GM18867 (cell line): ENCODE results near the gene TOX3.

Experiments used
- ATAC-seq: cut with Tn5 transposase; IDR thresholded peaks from one replicate; pipeline ENCODE4 v1.9.1; 2021; ENCODE audit warnings: mild to moderate bottlenecking, moderate library complexity; ENCODE audit not compliant: unreplicated experiment

The TOX3 gene

GRCh38 chr16:52496051-52496876, 50.7 kb downstream of the TOX3 start:
- ATAC-seq: no peak

- no peak for ATAC-seq
These were observed 52.3 kb downstream of the TOX3 start for GRCh38 chr16:52494621-52495020.

- ATAC-seq: no peak
These were observed 52.8 kb downstream of the TOX3 start for GRCh38 chr16:52494145-52494544.

- ATAC-seq: peak; percentile 86
These were observed 54.1 kb downstream of the TOX3 start for GRCh38 chr16:52492789-52493357.

DNA sequence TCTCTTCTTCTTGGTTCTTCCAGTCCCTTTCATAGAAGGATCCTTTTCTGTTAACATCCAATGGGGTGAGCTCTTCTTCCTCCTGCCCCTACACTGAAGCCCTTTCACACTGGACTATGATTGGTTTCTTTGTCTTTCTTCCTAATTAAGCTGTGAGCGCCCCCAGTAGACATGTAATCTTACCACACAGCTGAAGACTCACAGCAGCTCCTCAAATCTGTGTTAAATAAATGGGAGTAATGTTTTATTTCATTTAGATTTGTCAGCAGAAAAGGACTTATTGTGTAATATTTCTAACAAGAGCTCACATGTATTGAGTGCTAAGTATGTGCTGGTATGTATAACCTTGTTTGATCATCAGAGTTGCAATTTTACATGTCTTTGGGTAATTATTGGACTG, 55.7 kb downstream of the TOX3 start:
- ATAC-seq: no peak

DNA sequence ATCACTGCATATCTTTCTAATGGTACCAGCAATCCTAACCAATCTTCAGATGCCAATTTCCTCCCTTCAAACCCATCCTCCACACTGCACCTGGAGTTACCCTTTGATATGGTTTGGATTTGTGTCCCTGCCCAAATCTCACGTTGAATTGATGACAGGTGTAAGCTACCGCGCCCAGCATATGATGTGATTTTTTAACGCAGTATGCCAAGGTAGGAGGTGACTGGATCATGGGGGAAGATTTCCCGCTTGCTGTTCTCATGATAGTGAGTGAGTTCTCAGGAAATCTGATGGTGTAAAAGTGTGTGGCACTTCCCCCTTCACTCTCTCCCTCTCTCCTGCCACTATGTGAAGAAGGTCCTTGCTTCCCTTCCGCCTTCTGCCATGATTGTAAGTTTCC, 57.0 kb downstream of the TOX3 start:
- ATAC-seq: no peak

- no peak for ATAC-seq
These were observed 58.1 kb downstream of the TOX3 start for GRCh38 chr16:52488837-52489289.

- ATAC-seq: no peak
These were observed 59.0 kb downstream of the TOX3 start for GRCh38 chr16:52487849-52488457.

DNA sequence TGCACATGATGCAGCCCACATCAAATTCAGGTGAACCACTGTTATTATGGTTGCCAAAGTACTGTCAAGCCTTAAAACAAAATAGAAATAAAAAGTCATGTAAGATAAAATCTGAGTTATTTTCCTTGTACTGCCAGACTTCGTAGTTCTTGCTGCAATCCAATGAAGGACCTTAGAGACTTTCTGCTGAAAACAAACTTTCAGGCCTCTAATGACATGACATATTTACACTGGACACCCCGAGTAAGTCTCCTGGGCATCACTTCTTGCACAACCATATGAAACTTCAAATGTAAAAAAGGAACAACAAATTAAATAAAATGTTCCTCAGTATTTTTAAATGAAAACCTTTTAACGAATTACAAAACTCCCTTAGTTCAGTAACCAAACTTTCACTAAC, 66.7 kb downstream of the TOX3 start:
- no peak for ATAC-seq

- ATAC-seq: no peak
These were observed 70.8 kb downstream of the TOX3 start for GRCh38 chr16:52476111-52476510.

- ATAC-seq: no peak
These were observed 72.3 kb downstream of the TOX3 start for GRCh38 chr16:52474679-52475078.

DNA sequence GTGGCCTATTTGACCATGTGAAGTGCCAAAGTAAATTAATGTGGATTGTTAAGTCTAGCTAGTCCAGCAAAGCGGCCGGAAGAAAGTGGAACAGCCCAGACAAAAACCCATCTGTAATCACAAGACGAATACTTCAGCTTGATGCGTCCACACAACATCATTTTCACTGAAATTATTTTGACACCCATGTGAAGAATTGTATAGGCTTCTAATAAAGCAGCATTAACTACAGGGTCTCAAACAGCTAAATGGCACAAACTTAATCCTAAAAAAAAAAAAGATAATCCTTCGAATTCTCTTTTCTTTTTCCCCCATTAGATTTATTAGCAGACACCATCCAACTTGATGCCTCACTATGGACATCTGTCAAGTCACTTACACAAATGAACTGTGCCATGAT, 73.8 kb downstream of the TOX3 start:
- no peak for ATAC-seq

- ATAC-seq: no peak
These were observed 75.1 kb downstream of the TOX3 start for GRCh38 chr16:52471650-52472370.

DNA sequence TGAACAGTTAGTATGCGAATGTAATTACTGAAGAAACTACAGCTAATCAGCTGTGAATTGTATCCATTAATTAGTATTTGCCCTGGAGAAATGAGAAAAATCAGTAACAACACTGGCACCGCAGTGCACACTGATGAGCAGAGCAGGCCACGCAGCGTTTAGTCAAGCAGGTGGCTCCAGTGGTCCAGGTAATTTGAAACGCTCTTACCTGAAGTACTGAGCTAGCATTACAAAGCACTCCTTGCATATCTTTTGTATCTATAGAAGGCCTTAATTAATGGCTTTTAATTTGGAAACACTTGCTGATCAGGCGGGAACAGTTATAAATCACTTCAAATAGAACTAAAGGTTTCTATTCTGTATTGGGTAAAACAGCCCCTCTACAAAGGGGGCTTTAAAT, 76.4 kb downstream of the TOX3 start:
- no peak for ATAC-seq

DNA sequence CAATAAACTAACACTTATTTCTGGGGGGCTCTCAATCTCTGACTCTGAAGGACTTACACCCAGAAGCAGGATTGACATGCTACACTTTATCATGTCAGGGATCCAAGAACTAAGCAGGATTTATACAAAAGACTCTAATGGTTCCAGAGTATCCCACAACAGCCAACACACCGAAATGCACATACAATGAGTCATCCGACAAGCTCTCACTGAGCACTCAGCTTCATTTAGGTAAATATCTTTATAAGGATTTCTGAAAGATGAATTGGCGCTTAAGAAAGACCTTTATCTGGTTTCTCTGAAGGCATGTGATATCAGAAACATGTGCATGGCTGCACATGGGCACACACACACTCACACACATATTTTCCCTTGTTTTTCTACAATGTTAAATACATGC, 77.2 kb downstream of the TOX3 start:
- ATAC-seq: no peak

DNA sequence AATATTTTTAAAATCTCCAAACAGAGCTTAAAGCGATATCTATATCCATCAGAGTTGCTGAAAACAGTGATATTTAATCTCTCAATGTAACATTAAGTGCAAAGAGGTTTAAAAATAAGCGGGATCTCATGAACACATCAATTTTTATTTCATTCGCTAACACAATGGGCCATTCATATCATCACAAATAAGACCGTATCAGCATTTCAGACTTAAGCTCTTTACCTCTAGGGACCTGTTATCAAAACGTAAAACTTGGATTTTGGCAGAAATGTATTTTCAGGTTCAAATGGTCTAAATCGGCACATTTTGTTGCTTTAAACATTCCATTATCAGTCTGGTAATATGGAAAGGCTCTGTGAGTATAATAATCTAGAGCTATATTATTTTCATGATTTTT, 77.9 kb downstream of the TOX3 start:
- no peak for ATAC-seq

GRCh38 chr16:52467753-52468152, 79.2 kb downstream of the TOX3 start:
- ATAC-seq: no peak

DNA sequence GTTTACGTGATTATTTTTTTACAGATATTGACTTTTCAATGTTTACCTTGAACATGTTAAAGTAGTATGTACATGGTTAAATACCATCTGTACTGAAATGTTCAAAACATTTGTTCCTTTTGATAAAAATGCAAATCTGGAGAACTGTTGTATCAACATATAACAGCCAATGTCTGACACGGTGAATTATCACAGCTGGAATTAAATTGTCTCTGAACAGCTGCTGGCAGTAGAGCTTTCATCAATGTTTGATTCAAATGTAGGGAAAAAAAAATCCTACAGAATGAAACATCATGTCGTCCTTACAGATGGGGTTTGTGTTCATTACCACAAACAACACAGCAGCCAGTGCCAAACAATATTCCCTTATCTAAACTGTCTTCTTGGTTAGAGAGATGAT, 79.9 kb downstream of the TOX3 start:
- no peak for ATAC-seq

GRCh38 chr16:52465711-52466267, 81.2 kb downstream of the TOX3 start:
- ATAC-seq: no peak

GRCh38 chr16:52463904-52464303, 83.0 kb downstream of the TOX3 start:
- no peak for ATAC-seq

DNA sequence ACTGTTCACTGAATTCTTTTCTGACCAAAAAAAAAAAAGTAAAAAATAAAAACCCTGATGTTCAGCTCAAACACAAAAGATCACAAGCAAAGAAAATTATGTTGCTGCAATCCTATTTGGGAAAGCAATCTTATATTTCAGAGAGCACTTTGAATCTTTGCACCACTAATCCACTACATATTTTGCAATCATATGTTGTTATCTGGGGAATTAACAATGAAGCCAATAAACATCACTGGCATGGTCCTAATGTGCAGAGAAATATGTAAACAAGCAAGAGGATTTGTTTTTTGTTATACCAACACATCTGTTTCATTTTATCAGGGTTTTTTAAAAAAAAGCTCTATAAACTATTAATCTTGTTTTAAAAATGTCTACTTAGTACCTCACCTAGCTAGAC, 84.1 kb downstream of the TOX3 start:
- ATAC-seq: no peak
